Upper lobe of left lung (tissue), 4 donors: Measurements from ENCODE around the gene SYCP2L.

Experiments
- POLR2A ChIP-seq, 4 donors: fragments of 450-650 bp; IDR thresholded peaks; one replicate each; pipeline ENCODE4 v1.5.1; 2016 to 2017; ENCODE audit warnings: antibody characterized with exemption in 4 of 4, mild to moderate bottlenecking in 2 of 4
- POLR2AphosphoS5 ChIP-seq, 2 donors: sonication (generic); formaldehyde crosslinking; IDR thresholded peaks; one replicate each; pipeline ENCODE4 v1.5.1; 2017; ENCODE audit warnings: antibody characterized with exemption in 2 of 2

GRCh38 chr6:11009353-11009752, 122.5 kb downstream of the SYCP2L start:
- TF ChIP-seq POLR2AphosphoS5 (IDR thresholded peaks at IDR 0.05) (no peak), POLR2A (IDR thresholded peaks at IDR 0.05) (no peak)
